ENCODE data around the gene TRIO.
"Not testable (repeated sequence)": the region's sequence is repeated elsewhere in the genome, so short reads cannot be mapped to it uniquely, and the experiment has no call there.

Gene TRIO

GRCh38 chr5:14365831-14366430 lies 222.8 kb downstream of the TRIO start:
- FAIRE-seq = no peak

- no peak for FAIRE-seq
Observed at GRCh38 chr5:14366763-14367162, 223.6 kb downstream of the TRIO start.

DNA sequence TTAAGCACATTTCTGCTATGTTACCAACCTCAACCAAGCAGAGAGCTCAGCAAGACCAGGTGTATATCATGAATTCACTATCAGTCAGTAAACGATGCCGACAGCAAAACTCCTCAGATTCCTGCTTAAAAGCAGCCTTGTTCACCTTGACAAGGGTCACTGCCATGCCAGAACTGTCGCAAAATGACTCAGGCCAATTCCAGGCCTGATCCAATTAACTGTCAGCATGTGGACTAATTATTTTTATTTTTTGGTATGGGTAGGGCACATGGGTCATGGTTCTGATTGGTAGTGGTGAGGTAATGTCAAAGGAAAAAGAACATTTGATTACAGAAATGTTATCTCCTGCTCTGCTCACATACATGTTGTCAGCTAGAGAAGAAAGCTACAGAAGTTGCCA lies 224.2 kb downstream of the TRIO start:
- no peak for FAIRE-seq

GRCh38 chr5:14369780-14370179 lies 226.6 kb downstream of the TRIO start:
- FAIRE-seq = no peak

DNA sequence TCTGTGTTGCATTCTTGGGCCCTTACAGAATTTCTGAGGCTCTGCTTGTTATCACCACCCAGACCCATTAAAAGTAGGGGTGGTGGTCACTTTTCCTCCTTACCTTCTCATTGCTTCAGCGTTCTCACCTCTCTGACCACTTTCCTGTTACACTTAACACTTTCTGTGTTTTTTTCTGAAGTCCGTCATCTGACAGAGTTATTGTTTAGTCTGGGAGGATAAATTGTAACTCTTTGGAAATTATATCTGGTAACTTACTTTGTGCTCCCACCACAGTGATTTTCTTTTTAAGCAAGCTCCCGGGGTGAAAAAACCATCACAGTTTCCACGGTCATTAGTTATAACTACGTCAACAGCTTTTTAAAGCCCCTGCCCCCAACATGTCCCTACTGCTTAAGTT lies 227.2 kb downstream of the TRIO start:
- no peak for FAIRE-seq

- FAIRE-seq = no peak
Observed at GRCh38 chr5:14373685-14374084, 230.5 kb downstream of the TRIO start.

DNA sequence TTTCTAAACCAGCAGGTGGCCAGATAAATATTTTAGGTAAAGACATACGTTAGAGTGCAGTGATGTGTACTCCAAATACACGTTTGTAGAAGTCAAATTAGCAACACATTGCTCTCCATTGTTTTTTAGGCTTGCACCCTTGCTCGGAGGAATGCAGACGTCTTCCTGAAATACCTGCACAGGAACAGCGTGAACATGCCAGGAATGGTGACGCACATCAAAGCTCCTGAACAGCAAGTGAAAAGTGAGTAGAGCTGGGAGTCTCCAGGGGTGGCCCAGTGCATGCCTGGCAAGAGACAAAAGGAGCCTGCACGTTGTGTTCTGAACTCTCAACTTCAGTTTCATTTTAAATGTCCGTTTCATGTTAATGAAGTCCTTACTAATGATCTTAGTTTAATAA lies 231.0 kb downstream of the TRIO start:
- no peak for FAIRE-seq

GRCh38 chr5:14376789-14377188 lies 233.6 kb downstream of the TRIO start:
- FAIRE-seq = no peak

DNA sequence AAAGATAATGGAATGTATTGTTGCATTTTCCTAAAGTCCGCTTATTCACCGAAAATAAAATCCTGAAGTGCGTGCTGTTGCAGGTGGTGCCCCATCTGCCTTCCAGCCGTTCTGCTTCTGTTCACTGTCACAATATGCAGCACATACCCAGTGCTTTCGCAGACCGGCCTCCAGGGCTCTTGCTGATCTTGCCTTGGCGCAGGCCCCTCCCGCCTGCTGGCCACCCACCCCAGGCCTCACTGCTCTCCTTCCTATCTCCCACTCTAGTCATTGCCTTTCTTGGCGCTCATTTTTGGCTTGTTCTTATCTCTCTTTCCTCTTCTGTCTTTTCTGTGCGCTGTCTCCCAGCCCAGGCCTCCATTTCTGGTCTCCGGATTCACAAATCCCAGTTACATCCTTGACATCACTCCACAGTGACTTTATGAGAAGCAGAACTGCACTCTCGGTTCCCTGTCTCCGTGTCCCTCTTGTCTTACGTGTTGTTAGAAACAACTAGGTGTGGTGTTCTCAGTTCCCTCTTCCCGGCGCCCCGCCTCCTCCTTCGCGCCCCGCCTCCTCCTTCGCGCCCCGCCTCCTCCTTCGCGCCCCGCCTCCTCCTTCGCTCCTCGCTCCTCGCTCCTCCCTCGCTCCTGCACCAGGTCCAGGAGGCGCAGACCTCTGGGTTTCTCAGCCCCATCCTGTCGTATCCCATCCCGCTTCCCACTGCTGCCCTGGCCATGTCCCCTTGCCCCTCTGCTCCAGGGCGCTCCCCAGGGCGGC lies 236.8 kb downstream of the TRIO start:
- no peak for FAIRE-seq

DNA sequence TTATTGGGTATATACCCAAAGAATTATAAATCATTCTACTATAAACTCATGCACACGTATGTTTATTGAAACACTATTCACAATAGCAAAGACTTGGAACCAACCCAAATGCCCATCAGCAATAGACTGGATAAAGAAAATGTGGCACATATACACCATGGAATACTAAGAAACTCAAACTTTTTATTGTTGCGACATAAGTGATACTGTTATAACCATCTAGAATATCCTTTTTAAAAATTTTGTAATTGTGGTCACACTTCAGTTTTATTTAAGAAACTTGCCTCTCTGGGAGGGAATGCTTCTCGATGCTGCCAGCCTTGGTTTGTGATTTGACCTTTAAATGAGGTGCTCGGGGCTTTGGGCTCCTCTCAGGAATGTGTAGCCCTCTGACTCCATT lies 237.6 kb downstream of the TRIO start:
- no peak for FAIRE-seq

DNA sequence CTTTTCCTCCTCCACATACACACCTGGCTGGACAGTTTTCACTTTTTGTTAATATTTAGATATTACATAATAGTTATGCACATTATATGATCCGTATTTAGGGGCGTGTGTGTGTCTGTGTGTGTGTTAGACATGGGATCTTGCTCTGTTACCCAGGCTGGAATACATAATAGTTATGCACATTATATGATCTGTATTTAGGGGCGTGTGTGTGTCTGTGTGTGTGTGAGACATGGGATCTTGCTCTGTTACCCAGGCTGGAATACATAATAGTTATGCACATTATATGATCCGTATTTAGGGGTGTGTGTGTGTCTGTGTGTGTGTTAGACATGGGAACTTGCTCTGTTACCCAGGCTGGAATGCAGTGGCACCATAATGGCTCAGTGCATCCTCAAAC lies 239.5 kb downstream of the TRIO start:
- FAIRE-seq = no peak

DNA sequence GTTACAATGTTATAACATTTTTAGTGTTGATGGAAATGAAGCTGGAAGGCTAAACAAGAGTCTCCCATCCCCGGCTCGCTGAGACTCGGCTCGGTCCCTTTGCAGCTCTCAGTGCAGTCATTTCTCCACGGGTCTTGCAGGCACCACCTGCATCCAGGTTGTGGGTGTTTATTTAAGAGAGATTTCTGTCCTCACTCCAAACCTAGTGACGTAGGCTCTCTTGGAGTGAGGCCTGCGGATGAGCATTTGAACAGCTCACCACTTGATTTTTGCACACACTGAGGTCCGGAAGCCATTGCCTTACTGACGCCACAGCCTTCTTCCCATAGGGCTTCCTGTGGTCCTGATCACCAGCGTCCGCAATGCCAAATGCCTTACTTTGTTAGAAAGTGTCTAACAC lies 240.8 kb downstream of the TRIO start:
- FAIRE-seq = no peak

- no peak for FAIRE-seq
Observed at GRCh38 chr5:14385019-14385418, 241.9 kb downstream of the TRIO start.

- no peak for FAIRE-seq
Observed at GRCh38 chr5:14386884-14387624, 243.9 kb downstream of the TRIO start.

GRCh38 chr5:14388741-14389140 lies 245.6 kb downstream of the TRIO start:
- no peak for FAIRE-seq

GRCh38 chr5:14392552-14392951 lies 249.4 kb downstream of the TRIO start:
- FAIRE-seq = not testable (repeated sequence)

DNA sequence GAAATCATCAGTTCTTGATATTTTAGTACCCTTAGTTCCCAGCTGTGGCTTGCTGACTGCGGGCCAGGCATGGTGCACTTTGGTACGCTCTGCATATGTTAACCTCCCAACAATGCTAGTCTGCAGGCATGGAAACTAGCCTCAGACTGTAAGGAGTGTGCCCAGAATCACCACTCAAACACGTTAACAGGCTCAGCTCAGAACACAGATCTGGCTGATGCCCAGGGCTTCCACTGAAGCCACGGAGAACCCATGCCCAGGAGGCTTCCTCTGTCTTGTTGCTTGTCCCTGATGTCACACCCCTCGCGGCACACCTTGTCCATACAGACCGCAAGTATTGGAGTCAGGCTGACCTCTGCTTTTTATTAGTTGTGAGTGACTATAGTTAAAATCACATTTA lies 251.2 kb downstream of the TRIO start:
- FAIRE-seq = no peak

GRCh38 chr5:14395411-14395810 lies 252.3 kb downstream of the TRIO start:
- FAIRE-seq = no peak

GRCh38 chr5:14396066-14396465 lies 252.9 kb downstream of the TRIO start:
- no peak for FAIRE-seq

- FAIRE-seq = no peak
Observed at GRCh38 chr5:14396737-14397136, 253.6 kb downstream of the TRIO start.

GRCh38 chr5:14397717-14398116 lies 254.6 kb downstream of the TRIO start:
- no peak for FAIRE-seq

GRCh38 chr5:14399054-14399692 lies 256.0 kb downstream of the TRIO start:
- FAIRE-seq = peak; percentile 61

GRCh38 chr5:14400085-14400484 lies 256.9 kb downstream of the TRIO start:
- FAIRE-seq = no peak

DNA sequence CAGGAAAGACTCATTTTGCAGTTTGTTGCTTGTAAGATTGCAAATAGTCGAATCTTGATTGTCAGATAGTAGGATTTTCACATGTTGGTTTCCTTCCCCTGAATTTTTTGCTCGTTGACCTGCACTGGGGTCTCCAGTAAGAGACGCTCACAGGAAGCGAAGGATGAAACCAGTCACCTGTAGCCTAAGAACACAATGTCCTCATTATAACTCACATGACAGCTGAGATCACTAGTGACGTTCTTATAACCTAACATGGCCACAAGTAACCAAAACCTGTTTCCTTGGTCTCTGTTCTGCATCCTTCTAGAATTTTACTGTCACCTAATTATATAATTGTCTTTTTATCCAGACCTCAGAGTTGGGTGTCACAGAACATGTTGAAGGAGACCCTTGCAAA lies 257.5 kb downstream of the TRIO start:
- FAIRE-seq = no peak

Measured in TTC549 (cell line).